Activated CD4-positive, alpha-beta T cell treated with anti-CD3 and anti-CD28 coated beads, Interleukin-2, amount 50 U/mL, for 1 hour (primary cell): ENCODE results near the gene SEMA6A.

Experiments
- DNase-seq: peaks from one replicate; pipeline ENCODE4 v3.0.0-alpha.2; 2020

SEMA6A gene, protein sequence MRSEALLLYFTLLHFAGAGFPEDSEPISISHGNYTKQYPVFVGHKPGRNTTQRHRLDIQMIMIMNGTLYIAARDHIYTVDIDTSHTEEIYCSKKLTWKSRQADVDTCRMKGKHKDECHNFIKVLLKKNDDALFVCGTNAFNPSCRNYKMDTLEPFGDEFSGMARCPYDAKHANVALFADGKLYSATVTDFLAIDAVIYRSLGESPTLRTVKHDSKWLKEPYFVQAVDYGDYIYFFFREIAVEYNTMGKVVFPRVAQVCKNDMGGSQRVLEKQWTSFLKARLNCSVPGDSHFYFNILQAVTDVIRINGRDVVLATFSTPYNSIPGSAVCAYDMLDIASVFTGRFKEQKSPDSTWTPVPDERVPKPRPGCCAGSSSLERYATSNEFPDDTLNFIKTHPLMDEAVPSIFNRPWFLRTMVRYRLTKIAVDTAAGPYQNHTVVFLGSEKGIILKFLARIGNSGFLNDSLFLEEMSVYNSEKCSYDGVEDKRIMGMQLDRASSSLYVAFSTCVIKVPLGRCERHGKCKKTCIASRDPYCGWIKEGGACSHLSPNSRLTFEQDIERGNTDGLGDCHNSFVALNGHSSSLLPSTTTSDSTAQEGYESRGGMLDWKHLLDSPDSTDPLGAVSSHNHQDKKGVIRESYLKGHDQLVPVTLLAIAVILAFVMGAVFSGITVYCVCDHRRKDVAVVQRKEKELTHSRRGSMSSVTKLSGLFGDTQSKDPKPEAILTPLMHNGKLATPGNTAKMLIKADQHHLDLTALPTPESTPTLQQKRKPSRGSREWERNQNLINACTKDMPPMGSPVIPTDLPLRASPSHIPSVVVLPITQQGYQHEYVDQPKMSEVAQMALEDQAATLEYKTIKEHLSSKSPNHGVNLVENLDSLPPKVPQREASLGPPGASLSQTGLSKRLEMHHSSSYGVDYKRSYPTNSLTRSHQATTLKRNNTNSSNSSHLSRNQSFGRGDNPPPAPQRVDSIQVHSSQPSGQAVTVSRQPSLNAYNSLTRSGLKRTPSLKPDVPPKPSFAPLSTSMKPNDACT

GRCh38 chr5:116574367-116575325, at the start of gene SEMA6A:
SEMA6A (minus strand) TSS chr5:116574823; CDS start chr5:116504944, 69,879 bp downstream.
- DNase-seq, result no peak

DNA sequence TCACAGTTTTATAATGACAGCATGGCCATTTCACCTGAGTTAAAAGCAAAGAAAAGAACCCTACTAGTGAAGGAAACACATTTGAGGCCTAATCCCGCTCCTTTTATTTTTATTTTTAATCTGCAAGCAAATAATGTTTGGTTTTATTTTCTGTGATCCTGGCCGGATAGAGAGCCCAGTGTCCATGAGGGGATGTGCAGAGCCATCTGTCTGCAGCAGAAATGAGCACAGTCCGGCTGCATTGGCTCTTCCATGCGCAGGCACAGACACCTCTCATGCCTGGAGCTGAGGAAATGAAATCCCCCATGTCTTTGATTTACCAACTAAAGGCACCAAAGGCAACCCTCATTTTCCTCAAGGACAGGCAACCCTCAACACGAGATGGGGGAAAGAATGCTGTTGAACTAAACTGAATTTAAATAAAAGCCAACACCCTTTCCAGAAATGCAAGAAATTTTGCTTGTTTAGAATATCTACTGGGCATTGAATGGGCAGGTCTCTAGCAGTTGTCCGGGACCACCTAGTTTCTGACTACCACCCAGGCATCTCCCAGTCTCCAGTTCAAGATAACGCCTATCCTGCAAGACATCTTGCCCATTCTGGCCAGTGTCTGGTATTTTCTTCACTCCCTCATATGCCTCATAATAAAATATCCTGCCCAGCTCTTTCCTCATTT, 47.9 kb upstream of the SEMA6A start:
- DNase-seq, result no peak

DNA sequence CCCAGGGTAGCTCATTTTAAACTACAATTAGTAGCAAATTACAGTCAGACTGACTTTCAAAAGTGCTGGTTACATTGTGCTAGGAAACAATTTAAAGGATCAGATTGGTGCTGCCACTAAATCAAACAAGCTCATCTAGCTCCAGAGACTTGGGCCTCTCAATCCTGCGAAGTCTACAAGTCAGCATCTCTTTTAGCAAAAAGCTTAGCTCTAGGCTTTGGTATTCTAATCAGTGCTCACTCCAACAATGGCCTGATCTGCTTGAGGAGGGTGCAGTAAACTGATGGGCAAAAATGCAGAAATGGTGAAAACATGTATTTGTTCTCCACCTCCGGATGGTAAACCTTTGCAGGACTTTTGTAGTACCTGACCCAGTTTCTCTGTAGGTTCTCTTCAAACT, 47.0 kb upstream of the SEMA6A start:
- DNase-seq, result no peak

DNA sequence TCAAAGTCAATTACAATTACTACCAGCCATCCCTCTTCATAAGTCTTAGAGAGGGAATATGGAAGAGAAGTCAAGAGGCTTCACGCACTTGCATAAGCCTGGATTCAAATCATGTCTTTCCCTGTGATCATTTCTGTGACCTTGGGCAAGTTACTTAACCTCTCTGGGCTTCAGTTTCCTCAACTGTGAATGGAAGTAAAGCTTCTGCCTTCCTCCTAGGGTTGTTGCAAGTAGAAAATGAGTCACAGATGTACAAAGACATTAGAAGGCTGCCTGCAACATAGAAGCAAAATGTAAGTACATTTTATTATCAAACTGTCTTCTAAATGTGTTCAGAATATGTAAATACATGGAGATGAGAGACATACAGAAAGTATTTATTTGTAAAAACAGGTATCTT, 42.3 kb upstream of the SEMA6A start:
- DNase-seq, result no peak

- no peak for DNase-seq
Measured at GRCh38 chr5:116614603-116614920, 39.9 kb upstream of the SEMA6A start.

GRCh38 chr5:116613445-116613844, 38.8 kb upstream of the SEMA6A start:
- DNase-seq, result no peak

- no peak for DNase-seq
Measured at GRCh38 chr5:116612431-116612830, 37.8 kb upstream of the SEMA6A start.

- no peak for DNase-seq
Measured at GRCh38 chr5:116605310-116606070, 30.9 kb upstream of the SEMA6A start.

DNA sequence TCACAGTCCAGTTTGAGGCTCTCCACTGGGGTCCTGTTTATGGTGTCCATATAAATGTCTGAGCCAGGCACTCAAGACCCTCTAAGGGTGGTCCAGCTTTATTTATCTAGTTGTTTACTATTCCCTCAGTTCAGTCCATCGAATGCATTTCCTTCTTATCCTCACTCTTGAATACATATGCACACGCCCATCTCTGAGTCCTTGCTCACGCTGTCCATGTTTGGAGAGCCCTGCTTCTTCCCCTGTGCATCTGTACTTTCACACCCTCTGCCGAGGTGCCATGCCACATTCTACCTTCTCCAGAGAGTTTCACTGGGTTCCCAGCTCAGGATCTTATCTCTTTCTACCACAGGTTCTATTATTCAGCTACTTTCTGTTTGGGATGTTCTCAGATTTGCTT, 30.2 kb upstream of the SEMA6A start:
- DNase-seq, result no peak

GRCh38 chr5:116600876-116601275, 26.3 kb upstream of the SEMA6A start:
- no peak for DNase-seq

DNA sequence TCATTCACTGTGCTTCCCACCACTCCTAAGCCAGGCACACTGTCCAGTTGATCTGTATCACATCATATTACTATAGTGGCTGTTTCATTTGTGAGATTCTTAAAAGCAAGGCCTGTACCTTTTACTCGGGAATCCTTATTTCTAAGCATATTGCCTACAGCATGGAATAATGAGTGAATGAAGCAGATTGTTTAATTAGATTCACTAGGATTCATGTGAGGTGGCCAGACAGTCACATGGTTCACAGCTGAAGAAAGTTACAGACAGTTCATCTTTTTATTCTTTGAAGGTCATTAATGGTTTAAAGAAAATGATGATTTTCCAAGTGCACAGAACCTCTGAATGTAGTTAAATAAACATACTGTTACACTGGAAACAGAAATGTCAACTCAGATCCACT, 24.3 kb upstream of the SEMA6A start:
- DNase-seq, result no peak

GRCh38 chr5:116595498-116595897, 20.9 kb upstream of the SEMA6A start:
- DNase-seq, result no peak

- no peak for DNase-seq
Measured at GRCh38 chr5:116593340-116593739, 18.7 kb upstream of the SEMA6A start.

DNA sequence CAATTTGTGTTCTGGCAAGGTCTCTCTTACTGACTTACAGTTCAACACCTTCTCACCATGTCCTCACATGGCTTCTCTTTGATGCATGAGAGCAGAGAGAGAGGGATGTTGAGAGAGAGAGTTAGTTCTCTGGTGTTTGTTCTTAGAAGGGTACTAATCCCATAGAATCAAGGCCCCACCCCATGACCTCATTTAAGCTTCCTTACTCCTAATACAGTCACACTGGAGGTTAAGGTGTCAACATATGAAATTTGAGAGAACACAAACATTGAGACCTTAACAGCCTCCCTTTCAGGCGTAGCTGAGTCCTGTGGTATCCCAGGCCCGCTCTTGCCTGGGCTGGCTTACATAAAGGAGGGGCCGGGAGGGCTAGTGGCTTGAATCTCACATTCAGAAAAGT, 10.6 kb upstream of the SEMA6A start:
- no peak for DNase-seq

- no peak for DNase-seq
Measured at GRCh38 chr5:116583862-116584222, 9.2 kb upstream of the SEMA6A start.

- no peak for DNase-seq
Measured at GRCh38 chr5:116583085-116583861, 8.7 kb upstream of the SEMA6A start.

DNA sequence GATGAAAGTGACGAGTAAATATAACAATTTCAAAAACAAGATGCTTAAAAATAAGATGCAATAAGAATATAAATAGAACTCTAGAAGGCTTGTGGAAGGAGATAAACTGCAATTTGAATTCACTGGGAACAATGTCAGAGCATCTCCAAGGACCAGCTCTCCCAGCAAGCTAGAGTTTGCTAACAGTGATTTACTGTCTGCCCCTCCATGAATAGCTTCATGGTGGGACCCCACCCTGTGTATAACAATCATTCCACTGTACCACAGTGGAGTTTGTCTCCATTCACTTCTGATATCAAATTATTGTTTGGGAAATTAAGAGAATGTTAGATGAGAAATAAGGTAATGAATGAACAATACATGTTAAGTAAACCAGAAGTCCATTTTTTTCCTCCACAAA, 7.3 kb upstream of the SEMA6A start:
- no peak for DNase-seq

- no peak for DNase-seq
Measured at GRCh38 chr5:116579144-116579543, 4.5 kb upstream of the SEMA6A start.

- DNase-seq, result no peak
Measured at GRCh38 chr5:116578676-116579075, 4.1 kb upstream of the SEMA6A start.

DNA sequence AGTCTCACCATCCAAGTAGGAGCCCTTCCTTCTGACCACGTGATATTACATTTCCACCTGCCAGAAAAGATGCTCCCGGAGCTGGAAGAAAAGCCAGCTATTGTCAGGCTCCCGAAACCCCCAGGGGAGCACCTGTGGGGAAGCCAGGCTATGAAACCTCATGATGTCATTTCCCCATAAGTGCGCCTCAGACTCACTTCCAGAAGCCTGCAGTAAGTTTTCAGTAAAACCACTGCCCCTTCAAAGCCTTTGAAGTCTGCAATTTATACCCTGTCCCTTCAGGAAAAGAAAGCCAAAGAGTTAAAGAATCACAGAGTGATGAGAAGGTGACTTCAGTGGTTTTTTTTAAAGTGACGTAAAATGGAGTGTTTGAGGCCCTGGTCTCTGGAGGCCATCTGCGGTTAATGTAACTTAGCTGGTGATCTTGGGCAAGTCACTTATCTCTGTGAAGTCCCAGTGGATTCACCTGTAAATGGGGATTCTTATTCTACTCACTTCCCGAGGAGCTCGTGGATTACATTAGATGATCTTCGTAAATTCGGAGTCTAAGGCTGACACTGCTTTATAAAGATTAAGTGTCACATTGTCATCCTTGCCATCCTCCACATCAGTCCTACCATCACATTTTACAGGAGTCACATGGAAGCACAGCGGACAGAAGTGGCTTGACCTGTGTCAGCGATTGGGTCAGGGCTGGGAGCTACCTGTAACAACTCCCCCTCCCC, 2.6 kb upstream of the SEMA6A start:
- no peak for DNase-seq
